HCT116 (cell line): ENCODE results near the gene GLT8D2. TPM values are rescaled to one million over a fixed set of nuclear protein-coding genes. Genes with fewer than 3 reads are reported as not detected.

Source experiments
- ATAC-seq: fragments of 200-7000 bp; cut with Tn5 transposase; 2 replicates; pipeline ENCODE4 v1.9.1; 2020; ENCODE audit warnings: mild to moderate bottlenecking, moderate library complexity
- BruUV-seq: library from RNA; stranded (reverse); fragments of 400-500 nt; replicated peaks from 2 replicates; lab custom pipeline; 2021; lab: Mats Ljungman, UMichigan
- CTCF ChIA-PET: fragments of 300-600 bp; sonication (Branson Sonifier 250); formaldehyde crosslinking; loops from one replicate; lab custom pipeline; 2021; ENCODE audit warnings: antibody characterized with exemption; lab: Charles Lee
- POLR2A ChIA-PET: fragments of 300-600, 350-600 bp; sonication (Branson Sonifier 250); formaldehyde crosslinking; loops from one replicate; lab custom pipeline; 2021; ENCODE audit warnings: antibody characterized with exemption; lab: Charles Lee
- RAD21 ChIA-PET, 2 experiments: fragments of 300-600 bp; sonication (Branson Sonifier 250); formaldehyde crosslinking; loops; one replicate each; lab custom pipeline; 2023; ENCODE audit warnings: low total read pairs in 2 of 2; ENCODE audit not compliant: uncharacterized antibody in 2 of 2, unreplicated experiment in 2 of 2, low non-redundant PET in 1 of 2; lab: Charles Lee
- DNase-seq: peaks from one replicate; pipeline ENCODE4 v3.0.0-alpha.2; 2010; ENCODE audit warnings: low read depth, low spot score
- H2AFZ ChIP-seq: fragments of 200-600 bp; shearing (Covaris generic), sonication (generic); 2 replicates; pipeline ENCODE4 v1.6.1; 2017; ENCODE audit warnings: low read depth, mixed run types, mixed read lengths, antibody characterized with exemption, low read length; ENCODE audit not compliant: poor library complexity, severe bottlenecking
- H3K27ac ChIP-seq: 2 replicates; pipeline ENCODE4 v1.5.1; 2012; ENCODE audit warnings: low read depth, low read length
- H3K27me3 ChIP-seq: fragments of 200-600 bp; sonication (generic); 2 replicates; pipeline ENCODE4 v1.6.1; 2016; ENCODE audit warnings: mixed run types, low read length, mixed read lengths; ENCODE audit not compliant: insufficient read depth
- H3K36me3 ChIP-seq, 2 experiments: fragments of 200-500 bp in 1 of 2; fragments of 200-600 bp in 1 of 2; sonication (Bioruptor generic) in 1 of 2; sonication (generic) in 1 of 2; 2 replicates each; pipeline versions ENCODE4 v1.5.1 to v1.6.1; 2014 to 2016; ENCODE audit warnings: low read length in 2 of 2, inconsistent platforms in 1 of 2, mixed read lengths in 1 of 2, mixed run types in 1 of 2; ENCODE audit not compliant: insufficient read depth in 2 of 2, control insufficient read depth in 1 of 2
- H3K4me1 ChIP-seq, 2 experiments: fragments of 200-600 bp in 1 of 2; sonication (generic) in 1 of 2; 2 replicates each; pipeline versions ENCODE4 v1.5.1 to v1.6.1; 2012 to 2017; ENCODE audit warnings: low read length in 2 of 2, inconsistent platforms in 1 of 2, mild to moderate bottlenecking in 1 of 2, mixed read lengths in 1 of 2, mixed run types in 1 of 2, moderate library complexity in 1 of 2; ENCODE audit not compliant: insufficient read depth in 2 of 2, control insufficient read depth in 1 of 2
- H3K4me2 ChIP-seq: fragments of 200-600 bp; sonication (generic); 2 replicates; pipeline ENCODE4 v1.6.1; 2017; ENCODE audit warnings: mixed run types, low read length, mixed read lengths
- H3K4me3 ChIP-seq, 2 experiments: fragments of 200-600 bp in 1 of 2; sonication (generic) in 1 of 2; replicated peaks in 1 of 2; 2 replicates each; pipeline ENCODE4 v1.5.1; 2011 to 2016; ENCODE audit warnings: low read length in 2 of 2, control low read depth in 1 of 2, low read depth in 1 of 2, mild to moderate bottlenecking in 1 of 2, mixed read lengths in 1 of 2, mixed run types in 1 of 2
- H3K79me2 ChIP-seq: fragments of 200-600 bp; sonication (generic); 2 replicates; pipeline ENCODE4 v1.6.1; 2017; ENCODE audit warnings: mild to moderate bottlenecking, mixed run types, low read length, moderate library complexity, mixed read lengths; ENCODE audit not compliant: insufficient read depth
- H3K9ac ChIP-seq: fragments of 200-600 bp; sonication (generic); 2 replicates; pipeline ENCODE4 v1.6.1; 2016; ENCODE audit warnings: low read length, mixed read lengths
- H3K9me2 ChIP-seq: fragments of 200-600 bp; sonication (generic), shearing (Covaris generic); 2 replicates; pipeline ENCODE4 v1.6.1; 2017; ENCODE audit warnings: mixed run types, mild to moderate bottlenecking, moderate library complexity; ENCODE audit not compliant: insufficient read depth
- H3K9me3 ChIP-seq, 2 experiments: fragments of 200-500 bp in 1 of 2; fragments of 200-600 bp in 1 of 2; sonication (Bioruptor generic) in 1 of 2; sonication (generic) in 1 of 2; 2 replicates each; pipeline ENCODE4 v1.6.1; 2014 to 2017; ENCODE audit warnings: low read length in 2 of 2, mixed read lengths in 2 of 2, inconsistent platforms in 1 of 2, low read depth in 1 of 2, mild to moderate bottlenecking in 1 of 2, mixed run types in 1 of 2, moderate library complexity in 1 of 2; ENCODE audit not compliant: control insufficient read depth in 1 of 2, insufficient read depth in 1 of 2
- H4K20me1 ChIP-seq: fragments of 200-600 bp; sonication (generic), shearing (Covaris generic); 2 replicates; pipeline ENCODE4 v1.6.1; 2017; ENCODE audit warnings: mixed run types, mild to moderate bottlenecking, moderate library complexity; ENCODE audit not compliant: insufficient read depth
- CBX3 ChIP-seq: IDR thresholded peaks from 2 replicates; pipeline ENCODE4 v1.6.1; 2012; ENCODE audit warnings: low read depth
- CEBPB ChIP-seq: IDR thresholded peaks from 2 replicates; pipeline ENCODE4 v1.6.1; 2012; ENCODE audit warnings: low read depth
- ELF1 ChIP-seq: IDR thresholded peaks from 2 replicates; pipeline ENCODE4 v1.6.1; 2012; ENCODE audit warnings: low read depth, borderline replicate concordance
- EZH2 ChIP-seq: fragments of 200-600 bp; sonication (generic); IDR thresholded peaks from 2 replicates; pipeline ENCODE4 v1.6.1; 2017; ENCODE audit warnings: antibody characterized with exemption, mixed run types
- EZH2phosphoT487 ChIP-seq: fragments of 200-600 bp; IDR thresholded peaks from 2 replicates; pipeline ENCODE4 v1.6.1; 2018; ENCODE audit warnings: antibody characterized with exemption, borderline replicate concordance
- JUND ChIP-seq: IDR thresholded peaks from 2 replicates; pipeline ENCODE4 v1.6.1; 2012
- POLR2AphosphoS5 ChIP-seq: IDR thresholded peaks from 2 replicates; pipeline ENCODE4 v1.6.1; 2011; ENCODE audit warnings: mild to moderate bottlenecking, low read depth, low read length, moderate library complexity
- SRF ChIP-seq: IDR thresholded peaks from 2 replicates; pipeline ENCODE4 v1.6.1; 2012; ENCODE audit warnings: low read depth
- TCF7L2 ChIP-seq: IDR thresholded peaks from 2 replicates; pipeline ENCODE4 v1.7.0; 2011; ENCODE audit warnings: borderline replicate concordance, inconsistent platforms; ENCODE audit not compliant: insufficient read depth, insufficient read length; ENCODE audit errors: extremely low read depth
- YY1 ChIP-seq: IDR thresholded peaks from 2 replicates; pipeline ENCODE4 v1.6.1; 2011; ENCODE audit warnings: low read length, low read depth, moderate library complexity, mild to moderate bottlenecking; ENCODE audit not compliant: insufficient replicate concordance; ENCODE audit errors: extremely low read depth
- ZFX ChIP-seq: fragments of 450-650 bp; IDR thresholded peaks from 2 replicates; pipeline ENCODE4 v1.6.1; 2017
- ZNF274 ChIP-seq: fragments of 200-500 bp; sonication (Bioruptor generic); IDR thresholded peaks from 2 replicates; pipeline ENCODE4 v1.6.1; 2014; ENCODE audit warnings: mild to moderate bottlenecking, low read depth, low read length, inconsistent platforms
- intact Hi-C: fragments of 100-400 bp; cut with micrococcal nuclease; formaldehyde crosslinking; loops from 2 replicates; pipeline ENCODE4 v1.10.0; 2022
- total RNA-seq: library from RNA; stranded (reverse); gene quantifications from one replicate; pipeline ENCODE4 v1.2.1, GENCODE V29; 2021; ENCODE audit not compliant: unreplicated experiment
- TF ChIP-seq, protein P1 (sequence below): IDR thresholded peaks from 2 replicates; pipeline ENCODE4 v1.6.1; 2011; ENCODE audit warnings: mild to moderate bottlenecking, low read length, moderate library complexity; ENCODE audit not compliant: insufficient replicate concordance; ENCODE audit errors: extremely low read depth

The GLT8D2 gene
- total RNA-seq, 1 experiment from 2014 or later: 4.8 TPM

DNA sequence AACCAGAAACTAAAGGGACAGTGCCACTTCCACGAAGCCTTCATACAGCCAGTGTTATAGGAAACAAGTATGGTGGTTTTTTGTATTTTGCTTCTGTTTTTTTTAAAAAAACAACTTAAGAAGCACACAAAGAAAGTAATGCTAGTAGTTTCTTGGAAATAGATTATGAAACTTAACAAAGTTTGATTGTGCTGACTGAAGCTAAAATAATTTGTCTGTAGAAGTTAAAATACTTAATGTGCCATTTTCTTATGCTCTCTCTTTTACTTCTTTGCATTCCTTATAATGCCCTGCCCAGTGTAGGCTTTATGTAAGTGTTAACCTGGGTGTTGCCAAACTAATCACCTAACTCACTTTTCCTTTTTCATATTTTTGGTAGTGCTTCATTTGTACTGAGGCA is 30.8 kb upstream of the GLT8D2 start:
- Histone ChIP-seq H3K79me2 (no peaks in the 10 kb centered on the region), H3K27me3 (no peaks in the 10 kb centered on the region), H3K9ac (no peak overlapping the region), H3K9me2 (no peaks in the 10 kb centered on the region), H3K4me1 (no peaks in the 10 kb centered on the region), H4K20me1 (no peaks in the 10 kb centered on the region), H3K36me3 (no peaks in the 10 kb centered on the region), H3K9me3 (no peaks in the 10 kb centered on the region), H3K4me2 (no peak overlapping the region), H3K27ac (no peak overlapping the region), H3K4me3 (no peak overlapping the region)
- no peak for DNase-seq
- ChIA-PET POLR2A (no interaction called here), CTCF (no interaction called here), RAD21 (no interaction called here)
- no TSS peak for BruUV-seq
- TF ChIP-seq ZFX: no peak
- no peak for TF ChIP-seq SRF
- TF ChIP-seq ZNF274: no peak
- TF ChIP-seq YY1: no peak
- TF ChIP-seq CEBPB: no peak
- no peak for TF ChIP-seq EZH2
- no peak for TF ChIP-seq JUND
- no peak for TF ChIP-seq CBX3
- TF ChIP-seq, protein P1, sequence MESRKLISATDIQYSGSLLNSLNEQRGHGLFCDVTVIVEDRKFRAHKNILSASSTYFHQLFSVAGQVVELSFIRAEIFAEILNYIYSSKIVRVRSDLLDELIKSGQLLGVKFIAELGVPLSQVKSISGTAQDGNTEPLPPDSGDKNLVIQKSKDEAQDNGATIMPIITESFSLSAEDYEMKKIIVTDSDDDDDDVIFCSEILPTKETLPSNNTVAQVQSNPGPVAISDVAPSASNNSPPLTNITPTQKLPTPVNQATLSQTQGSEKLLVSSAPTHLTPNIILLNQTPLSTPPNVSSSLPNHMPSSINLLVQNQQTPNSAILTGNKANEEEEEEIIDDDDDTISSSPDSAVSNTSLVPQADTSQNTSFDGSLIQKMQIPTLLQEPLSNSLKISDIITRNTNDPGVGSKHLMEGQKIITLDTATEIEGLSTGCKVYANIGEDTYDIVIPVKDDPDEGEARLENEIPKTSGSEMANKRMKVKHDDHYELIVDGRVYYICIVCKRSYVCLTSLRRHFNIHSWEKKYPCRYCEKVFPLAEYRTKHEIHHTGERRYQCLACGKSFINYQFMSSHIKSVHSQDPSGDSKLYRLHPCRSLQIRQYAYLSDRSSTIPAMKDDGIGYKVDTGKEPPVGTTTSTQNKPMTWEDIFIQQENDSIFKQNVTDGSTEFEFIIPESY: no peak
- TF ChIP-seq TCF7L2: no peak
- TF ChIP-seq ELF1: no peak
- no peak for TF ChIP-seq POLR2AphosphoS5
- TF ChIP-seq EZH2phosphoT487: no peak
- TF ChIP-seq, all 23 proteins: peak for 0
- H2AFZ ChIP-seq: no peak overlapping the region
- ATAC-seq: no peak
- intact Hi-C loops: no loop called here
